Activated T-cell treated with anti-CD3 and anti-CD28 coated beads, Interleukin-2, amount 50 U/mL, for 24 hours (primary cell): ENCODE data around the gene TCF19.

Source experiments
- DNase-seq: peaks from one replicate; pipeline ENCODE4 v3.0.0-alpha.2; 2020
- H3K27ac Mint-ChIP-seq: 2 replicates; pipeline ENCODE4 v1.8.0; 2020; ENCODE audit warnings: mild to moderate bottlenecking, mixed read lengths
- H3K27me3 Mint-ChIP-seq: 2 replicates; pipeline ENCODE4 v1.8.0; 2020; ENCODE audit warnings: mixed read lengths
- H3K36me3 Mint-ChIP-seq: 2 replicates; pipeline ENCODE4 v1.8.0; 2020; ENCODE audit warnings: low read depth, mixed read lengths
- H3K4me1 Mint-ChIP-seq: 2 replicates; pipeline ENCODE4 v1.8.0; 2020; ENCODE audit warnings: low read depth, mixed read lengths
- H3K4me3 Mint-ChIP-seq: 2 replicates; pipeline ENCODE4 v1.8.0; 2020; ENCODE audit warnings: mild to moderate bottlenecking, moderate library complexity, mixed read lengths
- H3K9me3 Mint-ChIP-seq: 2 replicates; pipeline ENCODE4 v1.8.0; 2020; ENCODE audit warnings: mixed read lengths

Gene TCF19

GRCh38 chr6:31143148-31143547 lies 15.2 kb upstream of the TCF19 start:
- Mint-ChIP-seq H3K27ac (no peak overlapping the region), H3K4me3 (no peak overlapping the region), H3K36me3 (peaks cover 48% of the 10 kb centered on the region), H3K9me3 (no peaks in the 10 kb centered on the region), H3K4me1 (no peaks in the 10 kb centered on the region), H3K27me3 (no peaks in the 10 kb centered on the region)
- DNase-seq, result no peak

GRCh38 chr6:31144296-31144969 lies 14.0 kb upstream of the TCF19 start:
- no peaks in the 10 kb centered on the region for H3K27me3 Mint-ChIP-seq
- no peak overlapping the region for H3K27ac Mint-ChIP-seq
- H3K4me1 Mint-ChIP-seq, result no peaks in the 10 kb centered on the region
- H3K4me3 Mint-ChIP-seq, result no peak overlapping the region
- H3K36me3 Mint-ChIP-seq, result peaks cover 57% of the 10 kb centered on the region
- H3K9me3 Mint-ChIP-seq, result no peaks in the 10 kb centered on the region
- DNase-seq, result no peak

DNA sequence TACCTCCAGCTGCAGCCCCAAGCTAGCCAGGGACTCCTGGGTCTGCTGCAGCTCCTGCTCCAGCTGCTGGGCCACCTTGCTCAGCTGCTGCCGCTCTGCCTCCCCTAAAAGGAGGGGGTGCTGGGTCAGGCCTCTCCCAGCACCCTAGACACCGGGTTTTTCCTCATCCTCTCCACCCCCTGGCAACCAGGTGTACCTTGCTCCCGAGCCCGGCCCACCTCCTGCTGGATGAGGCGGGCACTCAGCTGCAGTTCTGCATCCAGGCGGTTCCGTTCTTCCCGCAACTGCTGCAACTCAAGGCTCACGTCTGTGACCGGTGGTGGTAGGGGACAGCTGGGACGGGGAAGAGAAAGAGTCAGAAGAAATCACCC lies 13.4 kb upstream of the TCF19 start:
- no peak overlapping the region for H3K27ac Mint-ChIP-seq
- no peak for DNase-seq
- no peak overlapping the region for H3K4me3 Mint-ChIP-seq
- H3K9me3 Mint-ChIP-seq, result no peaks in the 10 kb centered on the region
- H3K4me1 Mint-ChIP-seq, result no peaks in the 10 kb centered on the region
- H3K27me3 Mint-ChIP-seq, result no peaks in the 10 kb centered on the region
- peaks cover 62% of the 10 kb centered on the region for H3K36me3 Mint-ChIP-seq

GRCh38 chr6:31145386-31145785 lies 13.0 kb upstream of the TCF19 start:
- Mint-ChIP-seq H3K4me1 (no peaks in the 10 kb centered on the region), H3K4me3 (no peak overlapping the region), H3K9me3 (no peaks in the 10 kb centered on the region), H3K27ac (no peak overlapping the region), H3K27me3 (no peaks in the 10 kb centered on the region), H3K36me3 (peaks cover 66% of the 10 kb centered on the region)
- DNase-seq, result no peak

- no peaks in the 10 kb centered on the region for H3K9me3 Mint-ChIP-seq
- DNase-seq, result no peak
Observed at GRCh38 chr6:31149827-31150447, 8.5 kb upstream of the TCF19 start.

DNA sequence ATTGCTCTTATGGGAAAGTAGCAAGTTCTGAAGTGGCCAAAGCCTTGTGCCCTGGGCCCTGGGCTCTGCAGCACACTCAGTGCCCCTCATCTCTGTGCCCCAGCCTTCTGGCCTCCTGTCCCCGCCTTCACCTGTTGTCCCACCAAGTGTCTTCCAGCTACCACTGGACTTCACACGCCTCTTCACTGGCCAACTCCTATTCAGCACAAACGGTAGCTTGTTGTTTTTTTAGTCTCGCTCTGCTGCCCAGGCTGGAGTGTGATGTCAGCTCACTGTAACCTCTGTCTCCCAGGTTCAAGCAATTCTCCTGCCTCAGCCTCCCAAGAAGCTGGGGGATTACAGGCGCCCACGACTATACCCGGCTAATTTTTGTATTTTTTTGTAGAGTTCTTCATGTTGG lies 5.6 kb upstream of the TCF19 start:
- Mint-ChIP-seq H3K4me1 (peaks cover 9% of the 10 kb centered on the region), H3K36me3 (peaks cover 82% of the 10 kb centered on the region), H3K27ac (no peak overlapping the region), H3K27me3 (no peaks in the 10 kb centered on the region), H3K4me3 (no peak overlapping the region), H3K9me3 (no peaks in the 10 kb centered on the region)
- no peak for DNase-seq

More at GRCh38 chr6:31149827-31150447, 8.5 kb upstream of the TCF19 start:
- no peak overlapping the region for H3K4me3 Mint-ChIP-seq
- no peaks in the 10 kb centered on the region for H3K27me3 Mint-ChIP-seq
- H3K36me3 Mint-ChIP-seq, result peaks cover 82% of the 10 kb centered on the region
- H3K27ac Mint-ChIP-seq, result no peak overlapping the region
- H3K4me1 Mint-ChIP-seq, result no peaks in the 10 kb centered on the region

- Mint-ChIP-seq H3K4me3 (no peak overlapping the region), H3K4me1 (peaks cover 13% of the 10 kb centered on the region), H3K27ac (no peak overlapping the region)
Observed at GRCh38 chr6:31154436-31154835, 4.0 kb upstream of the TCF19 start.

GRCh38 chr6:31156641-31157040 lies 1.7 kb upstream of the TCF19 start:
- peaks cover 80% of the 10 kb centered on the region for H3K36me3 Mint-ChIP-seq
- no peak for DNase-seq
- H3K4me1 Mint-ChIP-seq, result peaks cover 27% of the 10 kb centered on the region
- no peak overlapping the region for H3K27ac Mint-ChIP-seq
- H3K4me3 Mint-ChIP-seq, result peak overlapping the region; percentile 90
- no peaks in the 10 kb centered on the region for H3K27me3 Mint-ChIP-seq
- no peaks in the 10 kb centered on the region for H3K9me3 Mint-ChIP-seq

More at GRCh38 chr6:31154436-31154835, 4.0 kb upstream of the TCF19 start:
- Mint-ChIP-seq H3K27me3 (no peaks in the 10 kb centered on the region), H3K36me3 (peaks cover 80% of the 10 kb centered on the region), H3K9me3 (no peaks in the 10 kb centered on the region)
- DNase-seq, result no peak

DNA sequence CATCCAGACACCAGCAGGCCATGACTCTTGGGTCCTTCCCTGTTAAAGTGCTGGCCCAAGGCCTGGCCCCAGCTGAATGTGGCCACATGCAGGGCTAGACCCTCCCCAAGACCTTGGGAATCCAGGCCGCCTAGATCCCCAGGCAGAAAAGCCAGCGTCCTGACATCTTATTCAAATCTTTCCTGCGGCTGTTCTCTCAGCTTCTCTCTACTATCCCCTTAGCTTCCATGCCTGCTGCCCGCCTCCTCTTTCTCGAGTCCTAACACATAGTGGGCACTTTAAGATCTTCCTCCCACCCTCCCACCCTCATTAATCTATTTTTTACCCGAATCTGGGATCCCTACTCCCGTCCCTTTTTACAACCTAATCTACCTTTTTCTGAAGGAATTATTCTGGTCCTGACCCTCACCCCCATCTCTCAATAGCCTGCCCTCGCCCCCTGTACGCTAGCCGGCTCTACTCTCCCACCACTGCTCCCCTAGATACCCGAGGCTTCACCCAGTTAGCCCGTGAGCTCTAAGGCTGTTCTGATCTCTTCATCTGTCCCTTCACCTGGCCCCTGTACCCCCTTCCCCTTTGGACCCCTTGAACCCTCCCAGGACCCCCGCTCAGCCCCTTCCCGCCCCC lies 763 bp upstream of the TCF19 start, which contains the start of gene CCHCR1:
CCHCR1 (minus strand) TSS at position 290 of the 627 bp plus-strand sequence; CDS start at position 88, 202 bp downstream.
- no peaks in the 10 kb centered on the region for H3K27me3 Mint-ChIP-seq
- DNase-seq, result peak; percentile 36
- H3K9me3 Mint-ChIP-seq, result no peaks in the 10 kb centered on the region
- peaks cover 30% of the 10 kb centered on the region for H3K4me1 Mint-ChIP-seq
- H3K36me3 Mint-ChIP-seq, result peaks cover 84% of the 10 kb centered on the region
- H3K27ac Mint-ChIP-seq, result peak within 1 kb of the TSS; percentile 95
- peak within 1 kb of the TSS; percentile 90 for H3K4me3 Mint-ChIP-seq

- no peaks in the 10 kb centered on the region for H3K9me3 Mint-ChIP-seq
- peaks cover 86% of the 10 kb centered on the region for H3K36me3 Mint-ChIP-seq
- H3K4me1 Mint-ChIP-seq, result peaks cover 45% of the 10 kb centered on the region
- DNase-seq, result peak; percentile 56
- H3K27ac Mint-ChIP-seq, result peak overlapping the region; percentile 95
- H3K27me3 Mint-ChIP-seq, result no peaks in the 10 kb centered on the region
- H3K4me3 Mint-ChIP-seq, result peak overlapping the region; percentile 90
Observed at GRCh38 chr6:31158863-31159855, 770 bp downstream of the TCF19 start.

DNA sequence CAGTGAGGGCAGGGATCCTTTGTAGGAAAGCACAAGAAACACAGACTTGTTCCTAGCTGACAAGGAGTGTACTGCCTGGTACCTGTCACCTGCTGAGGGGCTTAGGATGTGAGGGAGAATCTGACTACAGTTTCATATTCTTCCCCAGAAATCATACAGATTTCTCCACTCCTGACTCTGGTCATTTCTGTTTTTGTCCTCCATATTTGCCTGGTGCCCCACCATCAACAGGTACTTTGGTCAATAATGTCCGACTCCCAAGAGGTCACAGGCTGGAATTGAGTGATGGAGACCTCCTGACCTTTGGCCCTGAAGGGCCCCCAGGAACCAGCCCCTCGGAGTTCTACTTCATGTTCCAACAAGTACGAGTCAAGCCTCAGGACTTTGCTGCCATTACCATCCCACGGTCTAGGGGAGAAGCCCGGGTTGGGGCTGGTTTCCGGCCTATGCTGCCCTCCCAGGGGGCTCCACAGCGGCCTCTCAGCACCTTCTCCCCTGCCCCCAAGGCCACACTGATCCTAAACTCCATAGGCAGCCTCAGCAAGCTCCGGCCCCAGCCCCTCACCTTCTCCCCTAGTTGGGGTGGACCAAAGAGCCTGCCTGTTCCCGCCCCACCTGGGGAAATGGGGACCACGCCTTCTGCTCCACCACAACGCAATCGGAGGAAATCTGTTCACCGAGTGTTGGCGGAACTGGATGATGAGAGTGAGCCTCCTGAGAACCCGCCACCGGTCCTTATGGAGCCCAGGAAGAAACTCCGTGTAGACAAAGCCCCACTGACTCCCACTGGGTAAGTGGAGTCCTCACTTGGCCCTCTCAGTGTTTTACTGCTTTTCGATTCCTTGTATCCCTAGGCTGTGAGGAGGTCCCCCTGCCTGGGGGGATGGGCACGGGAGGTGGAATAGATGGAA lies 3.1 kb downstream of the TCF19 start:
- Mint-ChIP-seq H3K36me3 (peaks cover 63% of the 10 kb centered on the region), H3K27me3 (no peaks in the 10 kb centered on the region), H3K4me3 (peak overlapping the region; percentile 42), H3K9me3 (no peaks in the 10 kb centered on the region), H3K4me1 (peaks cover 55% of the 10 kb centered on the region), H3K27ac (no peak overlapping the region)
- DNase-seq, result no peak

- Mint-ChIP-seq H3K9me3 (no peaks in the 10 kb centered on the region), H3K4me3 (no peak overlapping the region), H3K27ac (peak overlapping the region; percentile 20), H3K27me3 (no peaks in the 10 kb centered on the region), H3K4me1 (peaks cover 47% of the 10 kb centered on the region), H3K36me3 (peaks cover 59% of the 10 kb centered on the region)
- no peak for DNase-seq
Observed at GRCh38 chr6:31162463-31163165, 4.2 kb downstream of the TCF19 start.

DNA sequence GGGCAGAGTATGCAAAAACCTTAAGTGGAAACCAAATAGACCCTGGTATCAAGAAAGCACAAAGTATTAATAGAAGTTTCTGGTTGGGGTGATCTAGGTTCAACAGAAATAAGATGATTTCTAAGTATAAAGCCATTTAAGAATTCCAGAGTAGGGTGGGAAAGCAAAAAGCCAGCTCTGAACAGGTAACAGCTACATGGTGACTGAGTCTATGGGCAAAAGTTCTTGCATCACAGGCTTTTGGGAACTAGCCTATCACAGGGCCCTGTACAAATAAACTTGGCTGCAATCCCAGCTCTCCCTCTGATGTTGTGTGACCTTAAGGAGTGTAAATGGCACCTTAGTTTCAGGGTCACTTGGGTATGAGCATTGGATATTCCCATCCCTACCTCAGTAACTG lies 5.5 kb downstream of the TCF19 start:
- H3K27ac Mint-ChIP-seq, result no peak overlapping the region

More for the DNA sequence above, 5.5 kb downstream of the TCF19 start:
- Mint-ChIP-seq H3K9me3 (no peaks in the 10 kb centered on the region), H3K36me3 (peaks cover 52% of the 10 kb centered on the region), H3K4me3 (no peak overlapping the region), H3K27me3 (no peaks in the 10 kb centered on the region), H3K4me1 (peaks cover 45% of the 10 kb centered on the region)
- DNase-seq, result no peak
